ENCODE results near the gene RASIP1.
"Not testable (repeated sequence)": the region's sequence is repeated elsewhere in the genome, so short reads cannot be mapped to it uniquely, and the experiment has no call there.

The RASIP1 gene

GRCh38 chr19:48713041-48713863, 27.2 kb downstream of the RASIP1 start:
- no peak for DNase-seq (ENCODE audit: low spot score)

GRCh38 chr19:48711106-48711662, 29.2 kb downstream of the RASIP1 start:
- DNase-seq (ENCODE audit: low spot score): no peak

DNA sequence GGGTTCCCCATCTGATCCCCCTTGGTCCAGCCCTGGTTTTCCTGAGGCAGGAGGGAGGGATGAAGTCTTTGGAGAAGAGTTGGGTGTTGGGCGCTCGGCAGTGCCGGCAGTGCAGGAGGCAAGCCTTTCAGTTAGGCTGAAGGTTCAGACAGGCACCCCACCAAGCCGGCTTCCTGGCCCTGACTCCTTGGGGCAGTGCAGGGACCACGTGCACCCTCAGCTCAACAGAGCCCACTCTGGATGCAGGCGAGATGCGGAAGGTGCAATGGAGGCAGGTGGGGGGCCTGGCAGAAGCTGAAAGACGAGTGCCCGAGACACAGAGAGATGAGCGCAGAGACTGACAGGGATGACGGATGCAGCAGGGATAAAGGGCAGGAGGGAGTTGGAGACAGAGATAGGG, 31.9 kb downstream of the RASIP1 start:
- DNase-seq (ENCODE audit: low spot score): no peak

DNA sequence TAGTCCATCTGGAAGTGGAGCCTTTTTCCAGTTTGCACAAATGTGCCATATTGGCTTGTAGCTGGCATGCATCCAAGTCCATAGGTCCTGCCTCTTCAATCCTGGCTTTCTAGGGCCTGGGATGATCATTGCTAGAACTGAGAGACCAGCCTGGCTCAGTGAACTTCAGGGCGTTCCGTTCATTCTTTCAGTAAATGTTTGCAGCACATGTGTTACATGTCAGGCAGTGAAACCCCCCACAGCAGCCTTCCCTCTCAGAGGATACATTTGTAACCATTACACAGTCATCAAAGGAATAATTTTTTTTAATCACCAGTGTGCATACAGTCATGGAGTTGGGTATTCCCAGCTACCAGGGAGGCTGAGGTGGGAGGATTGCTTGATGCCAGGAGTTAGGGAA, 35.0 kb downstream of the RASIP1 start:
- no peak for DNase-seq (ENCODE audit: low spot score)

DNA sequence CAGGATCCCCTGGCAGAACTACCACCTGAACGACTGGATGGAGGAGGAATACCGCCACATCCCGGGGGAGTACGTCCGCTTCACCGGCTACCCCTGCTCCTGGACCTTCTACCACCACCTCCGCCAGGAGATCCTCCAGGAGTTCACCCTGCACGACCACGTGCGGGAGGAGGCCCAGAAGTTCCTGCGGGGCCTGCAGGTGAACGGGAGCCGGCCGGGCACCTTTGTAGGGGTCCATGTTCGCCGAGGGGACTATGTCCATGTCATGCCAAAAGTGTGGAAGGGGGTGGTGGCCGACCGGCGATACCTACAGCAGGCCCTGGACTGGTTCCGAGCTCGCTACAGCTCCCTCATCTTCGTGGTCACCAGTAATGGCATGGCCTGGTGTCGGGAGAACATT, 37.1 kb downstream of the RASIP1 start:
- DNase-seq (ENCODE audit: low spot score): no peak

DNA sequence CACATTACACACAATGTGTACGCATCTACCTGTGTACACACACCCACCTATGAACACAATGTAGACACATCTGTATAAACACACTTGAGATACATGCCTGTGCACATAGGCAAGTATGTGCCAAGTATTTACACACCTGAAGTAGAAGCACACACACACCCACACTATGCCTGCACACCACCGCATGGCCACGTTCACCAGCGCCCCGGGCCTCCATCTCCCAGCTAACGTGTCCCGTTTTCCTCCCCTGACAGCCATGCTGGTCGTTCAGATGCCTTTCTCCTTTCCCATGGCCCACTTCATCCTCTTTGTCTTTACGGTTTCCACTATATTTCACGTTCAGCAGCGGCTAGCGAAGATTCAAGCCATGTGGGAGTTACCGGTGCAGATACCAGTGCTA, 37.7 kb downstream of the RASIP1 start:
- no peak for DNase-seq (ENCODE audit: low spot score)

DNA sequence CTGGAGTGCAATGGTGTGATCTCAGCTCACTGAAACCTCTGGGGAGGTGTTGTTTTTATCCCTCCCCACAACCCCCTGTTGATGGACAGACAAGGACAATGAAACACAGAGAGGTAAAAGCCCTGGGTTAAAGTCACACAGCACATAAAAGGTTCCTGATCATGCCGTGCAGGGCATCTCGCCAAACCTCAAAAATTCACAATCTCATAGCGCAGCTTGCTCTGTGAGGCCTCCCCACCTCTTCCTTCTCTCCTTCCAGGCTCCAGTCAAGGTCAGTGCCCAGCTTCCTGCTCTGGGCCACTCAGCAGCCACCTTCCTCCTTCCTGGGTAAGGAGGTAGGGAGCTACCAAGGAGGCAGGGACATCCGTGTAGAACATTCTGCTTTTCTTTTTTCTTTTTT, 42.4 kb downstream of the RASIP1 start:
- DNase-seq (ENCODE audit: low spot score): no peak

- no peak for DNase-seq (ENCODE audit: low spot score)
Measured at GRCh38 chr19:48696353-48697010, 43.9 kb downstream of the RASIP1 start.

DNA sequence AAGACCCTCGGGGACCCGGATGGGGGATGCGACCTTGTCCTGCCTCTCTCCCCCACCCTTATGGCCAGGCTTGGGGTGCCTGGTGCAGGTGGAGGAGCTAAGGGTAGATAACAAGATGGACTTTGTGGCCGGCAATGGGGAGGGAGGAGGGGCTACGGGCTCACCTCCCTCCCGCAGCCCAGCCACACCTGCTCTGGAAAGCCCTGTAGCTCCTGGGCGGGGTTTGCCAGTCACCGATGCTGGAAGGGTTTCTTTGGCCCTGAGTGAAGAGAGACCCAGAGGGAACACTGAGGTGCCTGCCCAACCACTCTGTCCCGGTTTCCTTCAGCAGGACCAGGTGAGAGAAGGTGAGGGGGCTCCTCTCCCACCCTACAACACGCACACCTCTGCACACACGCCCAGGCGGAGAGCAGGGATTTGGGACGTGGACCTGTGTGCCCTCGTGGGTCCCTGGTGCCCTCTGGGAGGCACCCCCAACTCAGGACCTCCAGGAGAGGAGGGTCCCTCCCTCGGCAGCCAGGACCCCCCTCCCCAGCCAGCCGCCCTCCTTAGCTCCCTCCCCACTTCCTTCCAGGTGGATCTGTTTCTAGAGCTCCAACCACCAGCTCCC, 44.6 kb downstream of the RASIP1 start, which contains the start of gene FUT2:
FUT2 (plus strand) TSS at position 229 of the 610 bp plus-strand sequence. CDS start 6,986 bp downstream, outside the sequence.
- no peak for DNase-seq (ENCODE audit: low spot score)

DNA sequence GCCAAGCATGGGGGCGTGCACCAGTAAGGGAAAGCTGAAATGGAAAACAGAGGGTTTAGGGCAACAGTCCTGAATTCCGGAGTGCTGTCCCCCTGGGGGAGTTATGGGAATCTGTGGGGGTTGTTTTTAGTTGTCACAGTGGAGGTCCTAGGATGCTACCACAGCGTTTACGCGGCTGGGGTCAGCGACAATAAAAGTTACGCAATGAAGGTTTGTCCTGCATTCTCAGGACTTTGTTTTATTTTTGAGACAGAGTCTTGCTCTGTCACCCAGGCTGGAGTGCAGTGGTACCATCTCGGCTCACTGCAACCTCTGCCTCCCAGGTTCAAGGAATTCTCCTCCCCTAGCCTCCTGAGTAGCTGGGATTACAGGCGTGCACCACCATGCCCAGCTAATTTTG, 46.8 kb downstream of the RASIP1 start:
- not testable (repeated sequence) for DNase-seq (ENCODE audit: low spot score)

GRCh38 chr19:48689449-48689848, 51.0 kb downstream of the RASIP1 start:
- no peak for DNase-seq (ENCODE audit: low spot score)

DNA sequence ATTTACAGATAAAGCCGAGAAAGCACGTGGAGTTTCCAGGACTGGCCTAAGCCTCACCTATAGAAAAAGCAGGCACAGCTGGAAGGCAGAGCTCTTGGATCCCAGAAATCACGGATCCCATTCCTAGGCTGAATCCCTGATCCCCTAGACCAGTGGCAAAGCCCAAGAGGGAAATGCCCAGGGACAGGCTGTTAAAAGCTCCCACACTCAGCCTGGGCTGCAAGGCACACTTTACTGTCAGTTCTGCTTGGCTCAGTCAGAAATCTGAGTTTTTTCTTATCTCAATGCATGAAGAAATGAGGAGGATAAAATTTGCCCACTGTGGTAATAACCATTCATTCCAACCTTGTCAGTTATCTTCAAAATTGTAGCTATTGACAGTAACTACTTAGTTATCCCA, 52.6 kb downstream of the RASIP1 start:
- no peak for DNase-seq (ENCODE audit: low spot score)

DNA sequence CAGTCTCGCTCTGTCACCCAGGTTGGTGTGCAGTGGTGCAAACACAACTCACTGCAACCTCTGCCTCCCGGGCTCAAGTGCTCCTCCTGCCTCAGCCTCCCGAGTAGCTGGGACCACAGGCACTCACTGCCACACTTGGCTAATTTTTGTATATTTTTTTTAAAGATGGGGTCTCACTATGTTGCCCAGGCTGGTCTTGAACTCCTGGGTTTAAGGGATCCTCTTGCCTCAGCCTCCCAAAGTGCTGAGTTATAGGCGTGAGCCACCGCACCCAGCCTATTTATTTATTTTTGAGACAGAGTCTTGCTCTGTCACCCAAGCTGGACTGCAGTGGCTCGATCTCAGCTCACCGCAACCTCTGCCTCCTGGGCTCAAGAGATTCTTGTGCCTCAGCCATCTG, 53.8 kb downstream of the RASIP1 start:
- DNase-seq (ENCODE audit: low spot score): not testable (repeated sequence)

- no peak for DNase-seq (ENCODE audit: low spot score)
Measured at GRCh38 chr19:48686088-48686487, 54.3 kb downstream of the RASIP1 start.

- DNase-seq (ENCODE audit: low spot score): no peak
Measured at GRCh38 chr19:48685583-48685982, 54.8 kb downstream of the RASIP1 start.

DNA sequence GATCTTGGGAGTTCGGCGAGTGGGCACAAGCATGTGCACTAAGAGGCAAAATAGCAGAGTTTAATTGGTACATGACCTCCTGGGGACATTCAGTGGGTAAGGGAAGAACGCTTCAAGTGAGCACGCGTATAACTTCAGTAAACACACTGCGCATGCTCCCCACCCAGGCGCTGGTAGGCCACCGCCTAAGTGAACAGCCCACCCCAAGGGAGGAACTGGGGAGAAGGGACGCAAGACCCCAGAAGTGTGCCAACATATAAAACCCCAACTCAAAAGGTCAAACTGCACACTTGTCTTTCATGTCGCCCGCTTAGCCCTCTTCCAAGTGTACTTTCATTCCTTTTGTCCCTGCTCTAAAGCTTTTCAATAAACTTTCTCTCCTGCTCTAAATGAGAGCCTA, 57.1 kb downstream of the RASIP1 start:
- no peak for DNase-seq (ENCODE audit: low spot score)

DNA sequence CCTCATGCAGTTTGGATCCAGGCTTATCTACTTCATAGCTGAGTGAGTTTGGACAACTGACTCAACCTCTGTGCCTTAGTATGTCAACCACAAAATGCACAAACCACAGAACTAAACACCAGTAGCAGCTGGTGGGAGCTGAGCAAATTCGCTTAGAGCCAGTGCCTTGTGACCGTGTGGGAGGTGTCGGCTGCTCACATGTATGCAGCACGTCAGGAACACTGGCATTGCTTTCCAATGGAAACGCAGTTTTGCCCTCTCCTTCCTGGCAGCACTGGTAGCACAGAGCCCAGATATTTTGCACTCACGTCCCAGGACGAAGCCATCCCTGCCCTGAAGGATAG, 59.3 kb downstream of the RASIP1 start:
- no peak for DNase-seq (ENCODE audit: low spot score)

GRCh38 chr19:48680436-48681126, 59.8 kb downstream of the RASIP1 start:
- no peak for DNase-seq (ENCODE audit: low spot score)

- DNase-seq (ENCODE audit: low spot score): not testable (repeated sequence)
Measured at GRCh38 chr19:48680006-48680405, 60.4 kb downstream of the RASIP1 start.

- DNase-seq (ENCODE audit: low spot score): no peak
Measured at GRCh38 chr19:48678201-48678600, 62.2 kb downstream of the RASIP1 start.

DNA sequence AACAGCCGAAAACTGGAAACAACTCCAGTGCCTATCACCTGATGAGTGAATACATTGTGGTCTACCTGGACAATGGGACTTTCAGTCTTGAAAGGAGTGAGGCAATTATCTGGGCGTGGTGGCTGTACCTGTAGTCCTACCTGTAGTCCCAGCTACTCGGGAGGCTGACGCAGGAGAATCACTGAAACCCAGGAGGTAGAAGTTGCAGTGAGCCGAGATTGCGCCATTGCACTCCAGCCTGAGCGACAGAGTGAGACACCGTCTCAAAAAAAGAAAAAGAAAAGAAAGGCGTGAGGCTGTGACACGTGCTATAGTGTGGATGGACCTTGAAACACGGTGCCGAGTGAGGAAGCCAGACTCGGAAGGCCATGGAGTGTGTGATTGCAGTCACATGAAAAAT, 63.5 kb downstream of the RASIP1 start:
- no peak for DNase-seq (ENCODE audit: low spot score)

DNA sequence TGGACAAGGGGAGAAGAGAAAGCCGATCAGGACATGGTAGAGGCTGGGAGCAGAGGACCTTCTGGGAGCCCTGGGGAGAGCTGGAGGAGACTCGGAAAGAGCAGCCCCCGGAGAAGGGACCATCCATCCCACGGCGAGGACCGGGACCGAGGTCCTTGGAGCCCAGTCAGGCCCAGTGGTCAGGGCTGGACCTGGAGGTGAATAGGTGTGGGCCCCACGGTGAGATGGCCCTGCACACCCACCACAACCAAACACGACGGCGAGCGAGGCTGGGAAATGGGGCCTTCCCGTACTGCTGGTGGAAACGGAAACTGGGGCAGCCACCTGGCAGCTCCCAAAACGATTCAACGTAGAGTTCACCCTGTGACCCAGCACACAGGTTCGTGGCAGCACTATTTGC, 63.9 kb downstream of the RASIP1 start:
- no peak for DNase-seq (ENCODE audit: low spot score)
